Central memory CD4-positive, alpha-beta T cell (primary cell): ENCODE measurements around the gene C5.
A peak's percentile ranks its signal among the peaks of the same experiment; 100 is the strongest.
"Not testable (repeated sequence)": the region's sequence is repeated elsewhere in the genome, so short reads cannot be mapped to it uniquely, and the experiment has no call there.

ENCODE experiments used
- DNase-seq: peaks from one replicate; pipeline ENCODE4 v3.0.0; 2022
- total RNA-seq, 3 experiments: gene quantifications; one replicate each; lab custom pipeline; 2026; lab: John Stamatoyannopoulos, UW

C5 gene
- total RNA-seq = 0.85 to 6.4 (median 3.7) reads per million in 3 experiments

DNA sequence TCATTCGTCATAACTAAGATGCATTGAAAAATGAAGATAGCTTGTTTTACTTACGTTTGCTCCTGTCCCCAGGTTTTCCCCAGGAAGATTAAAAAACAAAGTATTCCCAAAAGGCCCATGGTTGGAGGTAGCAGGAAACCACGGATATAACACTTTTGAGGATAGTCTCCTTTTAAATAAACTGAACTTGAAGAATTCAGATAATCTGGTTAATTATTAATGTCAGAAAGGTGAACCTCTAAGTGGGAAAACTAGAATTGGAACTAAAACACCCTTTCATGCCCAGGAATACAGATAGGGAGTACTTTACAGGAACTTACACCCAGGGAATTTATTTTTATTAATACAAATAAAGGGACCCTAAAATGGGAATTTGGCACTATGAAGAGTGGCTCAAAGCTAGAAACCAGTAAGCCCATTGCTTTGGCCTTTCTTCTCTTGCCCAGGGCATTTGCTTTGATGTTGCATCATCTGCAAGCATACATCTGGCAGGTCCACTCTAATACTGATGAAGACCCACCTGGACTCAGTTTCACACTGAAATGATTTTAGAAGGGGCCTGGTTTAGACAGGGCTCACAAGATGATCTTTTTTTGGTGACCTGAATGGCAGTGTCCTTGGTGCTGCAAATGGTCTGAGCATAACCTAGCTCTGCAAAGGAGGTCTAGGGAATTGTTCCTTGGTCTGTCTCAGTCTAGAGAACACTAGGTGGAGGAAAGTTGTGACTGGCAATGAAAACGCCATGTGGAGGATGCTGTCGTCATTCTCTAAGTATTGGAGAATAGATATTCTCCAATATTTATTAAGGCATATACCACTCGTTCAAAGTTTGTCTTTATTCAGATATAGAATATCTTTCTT is at the start of gene C5:
Gene C5 (minus strand): TSS at position 148 of the 861 bp plus-strand sequence. CDS start 29 bp downstream, at position 119.
- DNase-seq = no peak

DNA sequence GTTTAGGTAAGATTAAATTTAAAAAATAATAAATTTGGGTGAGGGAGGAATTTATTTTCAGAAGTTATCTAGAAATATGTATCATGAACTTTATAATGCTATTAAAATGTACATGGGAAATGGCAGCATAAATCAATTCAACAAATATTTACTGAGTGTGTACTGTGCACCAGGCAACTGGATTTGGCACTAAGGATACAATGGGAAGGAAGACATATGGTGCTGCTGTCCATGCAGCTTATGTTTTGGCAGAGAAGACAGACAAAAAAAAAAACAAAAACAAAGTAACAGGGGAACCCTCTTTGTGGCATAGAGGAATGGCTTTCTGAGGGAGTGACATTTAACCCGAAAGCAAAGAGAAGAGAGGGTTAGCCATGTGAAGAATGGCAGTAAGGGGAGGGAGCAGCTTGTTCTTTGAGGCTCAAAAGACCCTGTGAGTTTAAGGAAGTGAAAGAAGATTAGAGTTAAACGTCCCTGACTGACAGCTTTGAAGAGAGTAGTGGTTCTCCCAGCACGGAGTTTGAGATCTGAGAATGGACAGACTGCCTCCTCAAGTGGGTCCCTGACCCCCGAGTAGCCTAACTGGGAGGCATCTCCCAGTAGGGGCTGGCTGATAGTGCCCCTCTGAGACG is 48.6 kb upstream of the C5 start:
- DNase-seq = no peak

DNA sequence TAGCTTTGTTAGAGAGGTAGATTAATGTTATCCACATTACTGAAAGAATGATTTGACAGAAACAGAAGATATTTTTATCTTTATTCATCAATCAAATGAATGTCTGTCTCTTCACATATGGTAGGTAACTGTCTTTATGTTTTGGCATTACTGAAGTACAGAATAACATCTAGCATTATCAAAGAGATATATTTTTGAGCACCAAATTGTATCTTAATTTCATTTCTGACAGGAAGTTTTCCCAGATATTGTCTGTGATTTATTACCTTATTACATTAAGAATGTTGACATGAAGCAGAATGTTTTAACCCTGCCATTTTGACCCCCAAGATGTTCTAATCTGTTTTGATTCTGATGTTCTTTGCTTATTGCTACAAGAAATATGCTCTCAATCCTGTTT is 45.0 kb upstream of the C5 start:
- no peak for DNase-seq

DNA sequence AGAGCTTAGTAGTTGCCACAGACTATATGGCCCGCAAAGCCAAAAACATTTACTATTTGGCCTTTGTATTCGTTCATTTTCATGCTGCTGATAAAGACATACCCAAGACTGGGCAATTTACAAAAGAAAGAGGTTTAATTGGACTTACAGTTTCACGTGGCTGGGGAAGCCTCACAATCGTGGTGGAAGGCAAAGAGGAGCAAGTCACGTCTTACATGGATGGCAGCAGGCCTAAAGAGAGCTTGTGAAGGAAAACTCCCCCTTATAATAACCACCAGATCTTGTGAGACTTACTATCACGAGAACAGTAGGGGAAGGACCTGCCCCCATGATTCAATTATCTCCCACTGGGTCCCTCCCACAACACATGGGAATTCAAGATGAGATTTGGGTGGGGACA is 40.7 kb upstream of the C5 start:
- DNase-seq = not testable (repeated sequence)

DNA sequence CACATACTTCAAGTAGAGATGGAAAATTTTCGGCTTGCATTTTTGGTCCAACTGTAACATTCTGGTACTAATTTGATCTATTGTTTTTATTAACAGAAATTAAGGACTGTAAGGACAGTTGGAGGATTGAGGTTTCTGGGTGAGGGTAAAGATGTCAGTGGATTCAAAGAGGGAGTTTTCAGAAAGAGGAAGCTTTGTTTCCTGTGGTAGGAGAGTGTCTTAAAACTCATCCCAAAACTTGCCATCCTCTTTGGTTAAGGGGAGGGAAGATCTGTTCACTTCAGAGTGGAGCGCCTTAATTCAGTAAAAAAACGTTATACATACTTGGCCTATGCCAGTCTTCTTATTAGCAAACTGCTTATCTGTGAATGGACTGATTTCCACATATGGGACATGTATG is 38.5 kb upstream of the C5 start:
- no peak for DNase-seq

DNA sequence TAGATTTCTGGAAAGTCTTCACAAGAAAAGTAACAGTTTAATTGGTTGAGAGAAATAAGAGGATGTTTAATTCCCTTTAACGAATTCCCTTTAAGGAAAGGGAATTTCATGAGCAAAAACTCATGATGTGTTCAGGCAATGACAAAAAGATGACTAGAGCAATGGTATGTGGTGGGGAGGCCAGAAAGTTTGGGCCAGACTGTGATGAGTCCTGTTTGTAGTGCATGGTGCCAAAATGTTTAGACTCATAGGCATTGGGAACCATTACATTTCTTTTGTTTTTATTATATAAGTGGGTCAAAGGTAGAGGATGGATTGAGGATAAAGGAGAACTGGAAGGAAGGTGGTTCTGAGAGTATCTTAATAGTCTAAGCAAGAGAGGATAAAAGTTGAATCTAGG is 35.6 kb upstream of the C5 start:
- DNase-seq = no peak

DNA sequence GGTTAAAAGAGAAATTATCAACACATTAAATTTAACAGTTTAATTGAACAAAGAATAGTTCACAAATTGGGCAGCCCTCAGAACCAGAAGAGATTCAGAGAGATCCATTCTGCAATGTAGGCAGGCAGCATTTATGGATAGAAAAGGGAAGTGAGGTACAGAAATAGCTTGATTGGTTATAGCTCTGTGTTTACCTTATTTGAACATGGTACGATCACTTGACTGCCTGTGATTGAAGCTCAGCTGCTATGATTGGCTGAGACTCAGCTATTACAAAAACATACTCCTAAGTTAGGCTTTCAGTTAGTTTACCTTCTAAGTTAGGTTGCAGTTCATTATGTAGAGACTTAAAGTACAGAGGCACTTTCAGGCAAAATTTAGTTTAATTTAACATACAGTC is 32.0 kb upstream of the C5 start:
- DNase-seq = no peak

DNA sequence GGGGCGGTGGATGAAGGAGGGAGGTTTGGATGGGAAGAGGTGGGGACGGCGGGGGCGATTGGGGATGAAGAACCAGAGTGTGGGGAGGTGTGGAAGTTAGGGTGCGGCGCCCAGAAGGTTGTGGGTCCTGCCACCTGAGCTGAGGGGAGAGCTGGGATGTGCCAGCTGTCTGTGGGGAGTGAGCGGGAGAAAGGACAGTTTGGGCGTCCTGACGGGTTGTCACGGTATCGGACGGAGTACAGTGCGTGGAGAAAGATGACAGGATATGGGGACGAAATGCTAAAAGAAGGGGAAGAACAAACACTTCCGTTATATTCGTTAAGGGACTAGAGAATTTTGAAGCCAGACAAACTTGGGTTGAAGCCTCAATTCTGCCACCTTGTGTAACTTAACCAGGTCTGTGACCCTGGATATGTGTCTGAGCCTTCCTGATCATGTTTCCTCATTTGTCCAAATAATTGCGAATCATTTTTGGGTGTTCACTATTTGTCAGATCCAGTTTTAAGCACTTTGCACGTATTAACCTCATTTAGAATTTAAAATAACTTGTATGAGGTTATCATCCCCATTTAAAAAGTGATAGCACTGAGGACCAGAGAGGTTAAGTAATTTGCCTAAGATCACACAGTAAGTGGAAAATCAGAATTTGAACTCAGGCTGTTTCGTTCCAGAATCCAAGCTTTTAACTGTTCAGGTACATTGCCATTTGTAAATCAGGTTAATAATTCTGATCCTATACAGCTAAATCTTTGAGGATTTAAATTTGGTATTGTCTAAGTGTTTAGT is 25.4 kb upstream of the C5 start:
- DNase-seq = peak; percentile 49

DNA sequence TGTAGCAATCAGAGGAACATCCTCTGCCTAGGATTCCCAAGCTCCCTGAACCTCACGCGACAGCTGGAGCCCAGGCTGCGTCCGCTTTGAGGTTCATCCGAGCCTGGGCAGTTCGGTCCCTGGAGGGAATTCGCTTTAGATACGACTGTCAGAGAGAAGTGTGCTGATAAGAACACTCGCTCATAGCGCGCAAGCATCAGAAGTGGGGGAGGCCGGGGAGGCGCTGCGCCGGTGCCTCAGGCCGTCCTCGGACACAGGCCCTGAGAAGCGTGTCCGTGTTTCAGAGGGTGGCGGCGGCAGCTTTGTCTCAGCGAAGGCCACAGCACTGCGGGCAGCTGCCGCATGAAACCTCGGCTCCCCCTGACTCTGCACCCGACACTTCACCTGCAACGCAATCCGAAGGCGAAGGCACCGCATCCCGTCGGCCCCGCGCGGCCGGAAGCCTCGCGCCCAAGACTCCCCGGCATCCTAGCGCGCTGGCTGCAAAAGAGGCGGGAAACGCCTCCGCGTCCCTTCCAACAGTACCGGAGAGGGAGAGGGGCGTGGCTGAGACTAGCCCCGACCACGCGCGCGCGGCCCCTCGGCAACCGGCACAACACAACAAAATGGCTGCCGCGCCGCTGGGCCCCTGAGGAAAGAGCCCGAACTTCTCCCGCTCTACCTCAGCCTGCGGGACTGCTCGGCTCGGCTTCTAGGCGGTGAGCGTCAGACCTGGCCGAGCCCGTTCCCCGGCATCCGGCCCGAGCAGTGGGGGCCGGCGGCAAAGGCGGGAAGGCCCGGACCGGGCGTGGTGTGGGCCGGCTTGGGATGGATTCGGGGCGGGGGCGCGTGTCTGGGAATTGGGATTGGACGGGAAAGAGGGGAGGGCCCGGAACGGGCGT is 24.5 kb upstream of the C5 start, which contains the start of gene CNTRL:
Gene CNTRL (plus strand): TSS at position 586 of the 881 bp plus-strand sequence. CDS start 13,372 bp downstream, outside the sequence.
- DNase-seq = peak; percentile 83

DNA sequence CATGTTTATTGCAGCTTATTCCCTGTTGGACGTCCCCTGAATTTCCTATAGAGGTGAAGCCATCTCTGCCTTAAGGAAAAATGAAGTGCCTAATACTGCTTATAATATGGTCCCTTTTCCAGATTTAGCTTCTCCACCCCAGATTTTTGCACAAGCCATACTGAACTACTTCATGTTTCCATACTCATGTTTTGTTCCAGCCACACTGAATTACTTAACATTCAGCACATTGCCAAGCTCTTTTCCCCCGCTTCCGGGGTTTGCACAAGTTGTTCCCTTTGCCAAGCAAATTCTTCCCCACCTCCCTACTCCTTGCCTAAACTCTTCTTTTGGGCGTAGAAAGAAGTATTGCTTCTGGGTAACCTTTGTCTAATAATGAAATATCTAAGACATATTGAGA is 23.0 kb upstream of the C5 start:
- DNase-seq = no peak

DNA sequence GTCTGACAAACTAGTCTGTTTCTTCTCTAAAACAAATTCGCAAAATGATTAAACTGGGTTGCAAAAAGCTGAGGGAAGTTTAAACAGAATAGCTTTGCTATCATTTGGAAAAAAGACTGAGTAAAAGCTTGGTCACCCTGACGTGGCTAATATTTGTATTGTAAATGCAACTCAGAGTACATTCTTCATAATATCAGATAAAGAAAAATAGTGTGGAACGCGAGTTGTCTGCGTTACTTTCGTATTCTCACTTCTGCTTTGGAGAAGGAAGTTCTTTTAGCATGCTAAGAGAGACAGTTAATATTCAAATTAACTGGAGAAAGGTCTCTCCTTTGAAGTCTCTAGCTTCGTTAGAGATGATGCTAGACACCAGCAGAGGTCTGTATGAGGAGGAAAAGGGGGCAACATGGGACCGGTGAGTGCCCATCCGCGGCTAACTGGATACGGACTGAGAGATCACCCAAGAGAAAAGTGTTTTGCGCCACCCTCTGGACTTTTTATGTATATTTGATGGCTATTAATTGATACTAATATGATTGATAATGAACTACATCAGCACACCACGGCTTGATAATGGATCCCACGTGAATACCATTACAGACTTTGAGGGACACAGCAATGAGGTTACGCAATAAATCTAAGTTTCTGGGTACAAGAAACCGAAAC is 21.8 kb upstream of the C5 start:
- peak; percentile 37 for DNase-seq

DNA sequence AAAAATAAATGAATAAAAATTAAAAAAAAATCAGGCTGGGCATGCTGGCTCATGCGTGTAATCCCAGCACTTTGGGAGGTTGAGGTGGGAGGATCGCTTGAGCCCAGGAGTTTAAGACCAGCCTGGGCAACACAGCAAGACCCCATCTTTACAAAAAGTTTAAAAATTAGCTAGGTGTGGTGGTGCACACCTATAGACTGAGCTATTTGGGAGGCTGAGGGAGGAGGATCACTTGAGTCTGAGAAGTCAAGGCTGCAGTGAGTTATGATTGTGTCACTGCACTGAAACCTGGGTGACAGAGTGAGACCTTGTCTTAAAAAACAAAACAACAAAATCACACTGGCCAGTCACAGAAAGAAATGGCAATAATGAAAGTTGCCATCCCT is 21.3 kb upstream of the C5 start:
- no peak for DNase-seq

DNA sequence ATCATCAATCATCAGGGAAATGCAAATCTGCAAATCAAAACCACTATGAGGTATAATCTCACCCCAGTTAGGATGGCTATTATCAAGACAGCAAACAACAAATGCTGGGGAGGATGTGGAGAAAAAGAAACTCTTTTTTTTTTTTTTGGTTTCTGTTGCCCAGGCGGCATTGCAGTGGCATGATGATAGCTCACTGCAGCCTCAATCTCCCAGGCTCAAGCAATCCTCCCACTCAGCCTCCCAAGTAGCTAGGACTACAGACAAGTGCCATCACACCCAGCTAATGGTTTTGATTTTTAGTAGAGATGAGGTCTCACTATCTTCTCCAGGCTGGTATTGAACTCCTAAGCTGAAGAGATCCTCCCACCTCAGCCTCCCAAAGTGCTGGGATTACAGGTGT is 19.3 kb upstream of the C5 start:
- no peak for DNase-seq

DNA sequence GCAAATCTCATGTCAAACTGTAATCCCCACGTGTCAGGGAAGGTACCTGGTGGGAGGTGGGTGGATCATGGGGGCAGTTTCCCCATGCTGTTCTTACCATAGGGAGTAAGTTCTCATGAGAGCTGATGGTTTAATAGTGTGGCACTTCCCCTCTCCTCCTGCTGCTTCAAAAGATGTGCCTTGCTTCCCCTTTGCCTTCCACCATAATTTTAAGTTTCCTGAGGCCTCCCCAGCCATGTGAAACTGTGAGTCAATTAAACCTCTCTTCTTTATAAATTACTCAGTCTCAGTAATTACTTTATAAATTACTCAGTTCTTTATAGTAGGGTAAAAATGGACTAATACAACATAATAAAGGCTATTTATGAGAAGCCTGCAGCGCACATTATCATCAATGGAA is 17.6 kb upstream of the C5 start:
- DNase-seq = no peak

DNA sequence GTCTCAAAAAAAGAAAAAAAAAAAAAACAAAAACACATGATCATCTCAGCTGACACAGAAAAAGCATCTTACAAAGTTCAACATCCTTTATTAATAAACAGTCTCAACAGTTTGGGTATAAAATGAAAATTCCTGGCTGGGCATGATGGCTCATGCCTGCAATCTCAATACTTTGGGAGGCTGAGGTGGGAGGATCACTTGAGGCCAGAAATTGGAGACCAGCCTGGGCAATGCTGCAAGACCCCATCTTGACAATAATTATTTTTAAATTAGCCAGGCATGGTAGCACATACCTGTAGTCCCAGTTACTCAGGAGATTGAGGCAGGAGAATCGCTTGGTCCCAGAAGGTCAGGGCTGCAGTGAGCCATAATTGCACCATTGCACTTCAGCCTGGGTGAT is 16.8 kb upstream of the C5 start:
- DNase-seq = no peak

DNA sequence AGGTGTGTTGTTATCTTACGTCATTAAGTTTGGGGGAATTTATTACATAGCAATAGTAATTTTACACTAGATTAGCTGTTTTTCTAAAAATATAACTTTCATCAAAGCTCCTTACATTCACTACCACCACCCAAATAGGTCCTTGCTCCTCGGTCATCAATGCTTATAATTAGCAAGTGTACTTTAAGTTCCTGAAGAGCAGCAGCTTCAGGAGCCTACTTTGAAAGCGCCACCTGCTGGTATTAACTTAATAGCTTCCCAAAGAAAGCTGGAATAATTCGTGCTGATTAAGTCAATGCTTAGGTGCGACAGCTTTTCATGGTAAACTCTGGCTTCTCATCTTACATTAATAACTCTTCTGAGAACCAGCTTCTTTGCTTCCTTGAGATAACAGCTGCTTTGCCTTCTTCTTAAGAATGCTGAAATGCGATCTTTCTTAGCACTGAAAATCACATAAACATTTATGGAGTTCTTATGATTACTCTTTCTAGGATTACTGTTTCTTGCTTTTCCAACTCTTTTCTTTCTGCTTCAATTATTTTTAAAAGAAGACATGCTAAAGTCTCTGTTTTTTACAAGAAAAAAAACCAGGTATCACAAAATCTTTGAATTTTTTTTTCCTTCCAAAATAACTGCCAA is 10.0 kb upstream of the C5 start:
- DNase-seq = peak; percentile 41

DNA sequence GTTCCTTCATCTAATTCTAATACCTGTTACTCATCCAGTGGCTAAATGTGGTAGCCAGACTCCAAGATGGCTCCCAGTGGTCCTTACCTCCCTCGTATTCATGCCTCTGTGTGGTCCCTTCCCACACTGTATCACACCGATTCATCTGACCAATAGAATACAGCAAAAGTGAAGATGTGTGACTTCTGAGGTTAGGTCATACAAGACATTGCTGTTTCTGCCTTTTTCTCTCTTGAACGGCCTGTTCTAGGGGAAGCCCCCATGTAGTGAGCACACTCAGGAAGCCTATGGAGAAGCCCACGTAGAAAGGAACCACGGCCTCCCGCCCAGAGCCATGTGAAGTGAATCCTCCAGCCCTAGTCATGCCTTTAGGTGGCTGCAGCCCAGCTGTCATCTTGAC is 9.4 kb upstream of the C5 start:
- DNase-seq = no peak

DNA sequence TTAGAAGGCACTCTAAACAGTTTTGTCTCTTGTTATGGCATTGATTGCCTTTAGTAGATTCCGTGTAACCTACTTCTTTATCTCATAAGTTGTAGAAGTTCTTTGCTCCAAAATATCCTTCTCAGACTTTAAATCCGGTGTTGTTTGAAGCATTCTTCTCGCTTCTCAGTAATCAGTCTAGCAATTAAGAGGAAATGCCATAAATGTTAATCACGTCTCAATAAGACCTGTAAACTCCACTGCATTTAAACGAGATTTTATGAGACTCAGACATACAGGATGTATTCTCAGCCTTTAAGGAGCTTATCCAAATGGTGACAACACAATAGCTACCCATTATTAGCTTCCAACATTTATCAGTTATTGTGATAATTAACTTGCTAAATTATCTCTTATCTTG is 7.7 kb upstream of the C5 start:
- DNase-seq = no peak

DNA sequence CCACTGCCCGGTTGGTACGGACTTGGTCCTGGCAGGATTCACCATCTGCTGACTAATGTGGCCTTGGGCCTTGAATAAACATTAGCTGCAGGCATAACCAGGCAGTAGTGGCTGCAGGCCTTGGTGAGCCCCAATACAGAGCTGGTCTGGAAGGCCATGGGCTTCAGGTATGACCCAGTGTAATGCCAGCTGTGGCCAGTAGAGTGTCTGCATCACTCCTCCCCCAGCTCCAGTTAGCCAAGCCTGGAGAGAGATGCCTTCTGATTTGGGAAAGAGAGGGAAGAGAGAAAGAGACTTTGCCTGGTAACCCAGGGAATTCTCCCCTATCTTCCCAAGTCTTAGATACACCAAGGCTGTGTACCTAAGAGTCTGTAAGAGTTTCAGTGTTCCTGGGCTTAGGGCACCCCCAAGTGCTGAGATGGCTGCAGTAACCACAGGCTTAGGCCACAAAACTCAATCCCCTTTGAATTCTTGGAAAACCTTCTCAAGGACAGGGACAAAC is 5.6 kb upstream of the C5 start:
- no peak for DNase-seq

DNA sequence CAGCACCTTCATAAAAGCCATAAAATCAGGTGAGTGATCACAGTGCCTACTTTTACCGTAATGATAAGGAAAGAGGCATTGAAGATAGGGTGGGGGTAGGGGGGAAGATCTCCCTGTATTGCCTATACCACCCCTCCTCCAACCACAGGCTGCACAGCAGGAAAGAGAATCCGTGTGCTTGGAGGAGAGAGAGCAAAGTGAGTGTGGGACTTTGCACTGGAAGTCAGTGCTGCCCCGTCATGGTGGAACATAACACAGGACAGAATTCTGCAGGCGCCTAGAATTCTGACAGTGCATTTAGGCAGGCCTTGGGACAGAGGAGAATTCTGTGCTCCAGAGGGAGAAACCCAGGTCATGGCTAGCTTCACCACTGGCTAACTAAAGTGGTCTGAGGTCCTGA is 3.5 kb upstream of the C5 start:
- DNase-seq = no peak

DNA sequence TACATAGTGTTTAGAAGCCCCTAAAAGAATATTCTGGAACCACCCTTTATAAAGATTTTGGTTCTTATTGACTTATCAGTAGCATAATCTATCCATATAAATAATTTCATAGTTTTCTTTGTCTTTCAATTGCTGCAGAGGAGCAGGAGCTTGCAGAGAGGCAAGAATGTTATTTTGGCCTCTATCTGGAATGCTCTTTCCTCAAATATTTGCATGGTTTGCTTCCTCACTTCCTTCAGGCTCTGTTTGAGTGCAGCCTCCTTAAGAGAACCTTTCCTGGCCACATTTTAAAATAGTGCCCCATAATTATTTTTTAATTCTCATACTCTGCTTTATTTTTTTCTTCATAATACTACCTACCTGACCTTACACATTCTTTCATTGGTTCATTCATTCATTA is 1.5 kb downstream of the C5 start:
- DNase-seq = no peak
